ENCODE measurements around the gene MGAT4C.

DNA sequence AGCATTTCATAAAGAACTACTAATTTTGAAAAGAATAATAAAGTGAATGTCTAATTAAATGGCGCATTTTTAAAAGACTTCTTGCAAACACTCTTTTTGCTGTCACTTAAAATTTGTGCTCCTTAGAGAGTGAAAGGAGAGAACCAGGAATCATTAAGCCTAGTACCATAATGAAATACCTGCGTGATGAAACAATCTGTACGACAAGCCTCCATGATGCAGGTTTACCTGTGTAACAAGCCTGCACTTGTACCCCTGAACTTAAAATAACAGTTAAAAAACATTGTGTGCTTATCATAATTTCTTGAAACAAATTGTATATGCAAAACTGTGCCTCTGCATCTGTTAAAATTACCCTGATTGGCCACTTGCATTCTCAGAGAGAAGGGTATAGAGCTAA, 108.1 kb downstream of the MGAT4C start:
- no peak for TF ChIP-seq POLR2A (IDR thresholded peaks at IDR 0.05)
- TF ChIP-seq, protein P1, sequence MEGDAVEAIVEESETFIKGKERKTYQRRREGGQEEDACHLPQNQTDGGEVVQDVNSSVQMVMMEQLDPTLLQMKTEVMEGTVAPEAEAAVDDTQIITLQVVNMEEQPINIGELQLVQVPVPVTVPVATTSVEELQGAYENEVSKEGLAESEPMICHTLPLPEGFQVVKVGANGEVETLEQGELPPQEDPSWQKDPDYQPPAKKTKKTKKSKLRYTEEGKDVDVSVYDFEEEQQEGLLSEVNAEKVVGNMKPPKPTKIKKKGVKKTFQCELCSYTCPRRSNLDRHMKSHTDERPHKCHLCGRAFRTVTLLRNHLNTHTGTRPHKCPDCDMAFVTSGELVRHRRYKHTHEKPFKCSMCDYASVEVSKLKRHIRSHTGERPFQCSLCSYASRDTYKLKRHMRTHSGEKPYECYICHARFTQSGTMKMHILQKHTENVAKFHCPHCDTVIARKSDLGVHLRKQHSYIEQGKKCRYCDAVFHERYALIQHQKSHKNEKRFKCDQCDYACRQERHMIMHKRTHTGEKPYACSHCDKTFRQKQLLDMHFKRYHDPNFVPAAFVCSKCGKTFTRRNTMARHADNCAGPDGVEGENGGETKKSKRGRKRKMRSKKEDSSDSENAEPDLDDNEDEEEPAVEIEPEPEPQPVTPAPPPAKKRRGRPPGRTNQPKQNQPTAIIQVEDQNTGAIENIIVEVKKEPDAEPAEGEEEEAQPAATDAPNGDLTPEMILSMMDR (IDR thresholded peaks at IDR 0.05), result no peak
